Hepatic stellate cell (primary cell): ENCODE data around the gene ALKBH4.
"Not testable (repeated sequence)": the region's sequence is repeated elsewhere in the genome, so short reads cannot be mapped to it uniquely, and the experiment has no call there.

ENCODE experiments used
- DNase-seq: peaks from one replicate; pipeline ENCODE4 v3.0.0; 2011; ENCODE audit warnings: low spot score

ALKBH4 gene

DNA sequence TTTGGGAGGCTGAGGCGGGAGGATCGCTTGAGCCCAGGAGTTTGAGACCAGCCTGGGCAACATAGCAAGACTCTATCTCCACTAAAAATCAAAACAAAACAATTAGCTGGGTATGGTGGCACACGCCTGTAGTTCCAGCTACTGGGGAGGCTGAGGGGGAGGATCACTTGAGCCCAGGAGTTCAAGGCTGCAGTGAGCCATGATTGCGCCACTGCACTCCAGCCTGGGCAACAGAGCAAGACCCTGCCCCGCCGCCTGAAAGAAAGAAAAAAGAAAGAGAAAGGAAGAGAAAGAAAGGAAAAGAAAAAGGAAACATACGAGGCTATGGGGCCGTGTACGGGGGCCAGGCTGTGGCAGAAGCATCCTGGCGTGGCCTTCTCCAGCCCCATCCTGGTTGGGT is 9.7 kb downstream of the ALKBH4 start:
- DNase-seq: not testable (repeated sequence)

GRCh38 chr7:102454468-102454867 is 10.2 kb downstream of the ALKBH4 start:
- DNase-seq: no peak

DNA sequence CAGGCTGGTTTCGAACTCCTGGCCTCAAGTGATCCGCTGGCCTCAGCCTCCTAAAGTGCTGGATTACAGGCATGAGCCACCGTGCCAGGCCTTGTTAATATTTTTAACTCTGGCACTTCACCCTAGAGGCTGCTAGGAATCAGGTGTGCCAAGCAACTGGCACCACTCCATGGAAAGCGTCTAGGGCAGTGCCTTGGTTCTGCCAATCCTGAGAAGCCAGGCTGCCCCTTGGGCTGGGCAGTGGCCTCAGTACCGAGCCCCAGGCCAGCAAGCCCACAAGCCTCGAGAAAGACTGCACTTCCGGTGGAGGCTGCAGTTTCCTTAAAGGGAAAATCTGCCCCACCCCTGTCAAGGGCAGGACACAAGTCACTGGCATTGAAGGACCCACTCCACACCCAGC is 11.3 kb downstream of the ALKBH4 start:
- no peak for DNase-seq

GRCh38 chr7:102452451-102452850 is 12.2 kb downstream of the ALKBH4 start:
- no peak for DNase-seq

DNA sequence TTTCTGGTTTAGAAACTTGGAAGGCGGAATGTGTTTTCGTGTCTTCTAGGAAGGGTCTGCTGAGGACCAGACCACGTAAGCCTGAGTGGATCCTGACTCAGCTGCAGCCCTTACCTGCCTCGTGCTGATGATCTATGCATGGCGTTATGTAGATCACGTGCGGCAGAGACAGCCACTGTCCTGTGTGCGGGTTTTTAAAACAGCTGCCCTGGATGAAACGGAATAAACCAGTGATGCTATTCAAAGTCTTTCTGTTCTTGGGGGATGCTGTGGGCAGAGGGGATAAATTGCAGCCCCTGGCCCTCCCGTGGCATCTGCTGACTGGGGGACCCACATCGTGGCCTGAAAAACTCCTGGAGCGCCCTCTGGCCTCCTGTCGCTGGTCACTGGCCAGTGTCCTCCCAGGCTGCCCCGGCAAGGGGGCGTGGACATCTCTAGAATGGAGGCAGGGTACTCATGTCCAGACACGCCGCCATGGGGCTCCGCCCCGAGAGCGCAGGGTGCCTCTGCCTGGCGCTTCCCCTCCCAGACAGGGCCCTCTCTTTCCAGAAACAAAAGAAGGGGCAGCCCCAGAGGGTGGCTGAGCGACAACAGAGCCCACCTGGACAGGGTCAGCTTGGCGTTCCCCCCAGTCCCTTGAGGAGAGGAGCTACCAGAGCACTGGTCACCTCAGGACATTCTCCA is 13.2 kb downstream of the ALKBH4 start:
- DNase-seq: no peak

GRCh38 chr7:102450242-102450641 is 14.4 kb downstream of the ALKBH4 start:
- DNase-seq: no peak

GRCh38 chr7:102449136-102449535 is 15.5 kb downstream of the ALKBH4 start:
- DNase-seq: no peak

GRCh38 chr7:102447311-102447710 is 17.4 kb downstream of the ALKBH4 start:
- DNase-seq: no peak

DNA sequence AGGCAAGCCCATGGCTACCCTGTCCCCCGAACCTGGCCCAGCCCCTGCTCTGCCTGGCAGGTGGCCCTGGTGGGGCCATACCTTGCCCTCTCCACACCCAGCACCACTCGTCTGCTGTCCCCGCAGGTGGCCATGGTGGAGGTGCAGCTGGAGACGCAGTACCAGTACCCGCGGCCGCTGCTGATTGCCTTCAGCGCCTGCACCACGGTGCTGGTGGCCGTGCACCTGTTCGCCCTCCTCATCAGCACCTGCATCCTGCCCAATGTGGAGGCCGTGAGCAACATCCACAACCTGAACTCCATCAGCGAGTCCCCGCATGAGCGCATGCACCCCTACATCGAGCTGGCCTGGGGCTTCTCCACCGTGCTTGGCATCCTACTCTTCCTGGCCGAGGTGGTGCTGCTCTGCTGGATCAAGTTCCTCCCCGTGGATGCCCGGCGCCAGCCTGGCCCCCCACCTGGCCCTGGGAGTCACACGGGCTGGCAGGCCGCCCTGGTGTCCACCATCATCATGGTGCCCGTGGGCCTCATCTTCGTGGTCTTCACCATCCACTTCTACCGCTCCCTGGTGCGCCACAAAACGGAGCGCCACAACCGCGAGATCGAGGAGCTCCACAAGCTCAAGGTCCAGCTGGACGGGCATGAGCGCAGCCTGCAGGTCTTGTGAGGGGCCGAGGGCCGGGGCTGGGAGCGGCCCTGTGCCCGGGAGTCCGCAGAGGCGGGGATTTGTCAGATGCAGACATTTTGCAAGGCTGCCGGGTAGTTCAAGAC is 18.1 kb downstream of the ALKBH4 start:
- DNase-seq: no peak

- no peak for DNase-seq
Observed at GRCh38 chr7:102445674-102446071, 19.0 kb downstream of the ALKBH4 start.

DNA sequence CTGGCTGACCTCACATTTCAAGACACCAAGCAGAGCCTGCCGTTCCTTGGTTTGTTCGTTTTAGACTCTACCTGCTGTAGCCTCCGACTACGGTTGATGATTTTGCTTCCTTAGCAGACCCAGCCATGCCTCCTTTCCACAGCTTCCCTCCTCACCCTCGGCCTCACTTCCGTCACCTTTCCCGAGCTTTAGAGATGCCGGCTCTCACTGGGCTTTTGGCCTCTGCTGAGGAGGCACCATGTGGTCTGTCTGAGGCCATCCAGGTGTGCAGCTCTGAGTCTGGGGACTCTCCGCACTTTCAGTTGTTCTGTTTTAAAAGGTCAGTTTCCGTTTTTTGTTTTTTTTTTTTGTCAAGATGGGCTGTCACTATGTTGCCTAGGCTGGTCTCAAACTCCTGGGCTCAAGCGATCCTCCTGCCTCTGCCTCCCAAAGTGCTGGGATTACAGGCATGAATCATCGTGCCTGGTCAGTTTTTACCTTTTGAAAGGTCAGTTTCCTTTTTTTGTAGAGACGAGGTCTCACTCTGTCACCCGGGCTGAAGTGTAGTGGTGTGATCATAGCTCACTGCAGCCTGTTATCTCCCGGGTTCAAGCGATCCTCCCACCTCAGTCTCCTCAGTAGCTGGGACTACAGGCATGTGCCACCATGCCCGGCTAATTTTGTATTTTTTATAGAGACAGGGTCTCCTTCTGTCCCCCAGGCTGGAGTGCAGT is 19.5 kb downstream of the ALKBH4 start:
- no peak for DNase-seq

- peak; percentile 90 for DNase-seq
Observed at GRCh38 chr7:102439963-102440795, 24.5 kb downstream of the ALKBH4 start.

DNA sequence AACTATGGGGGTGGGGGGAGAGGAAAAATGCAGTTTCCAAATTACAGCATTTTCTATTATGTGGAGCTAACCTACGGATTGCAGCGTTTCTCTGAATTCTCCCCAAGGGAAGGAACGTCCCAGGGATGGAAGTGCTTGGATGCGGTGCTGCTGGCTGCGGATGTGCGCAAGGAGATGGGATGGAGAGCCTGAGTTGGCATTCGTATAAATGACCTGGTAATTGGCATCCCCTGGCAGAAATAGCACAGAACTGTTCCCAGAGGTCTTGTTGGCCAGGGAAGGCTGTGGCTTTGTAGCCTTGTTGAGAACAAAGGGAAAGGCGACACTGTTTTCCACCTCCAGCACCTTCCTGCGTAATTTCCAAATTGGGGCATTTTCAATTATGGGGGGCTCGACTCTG is 28.5 kb downstream of the ALKBH4 start:
- no peak for DNase-seq

- no peak for DNase-seq
Observed at GRCh38 chr7:102434039-102434486, 30.6 kb downstream of the ALKBH4 start.

- DNase-seq: peak; percentile 89
Observed at GRCh38 chr7:102433219-102434038, 31.2 kb downstream of the ALKBH4 start, which contains the start of gene ORAI2. Gene ORAI2 (plus strand): TSS chr7:102433575. CDS start chr7:102438957, 5,382 bp downstream.

- no peak for DNase-seq
Observed at GRCh38 chr7:102432442-102433218, 32.0 kb downstream of the ALKBH4 start.

DNA sequence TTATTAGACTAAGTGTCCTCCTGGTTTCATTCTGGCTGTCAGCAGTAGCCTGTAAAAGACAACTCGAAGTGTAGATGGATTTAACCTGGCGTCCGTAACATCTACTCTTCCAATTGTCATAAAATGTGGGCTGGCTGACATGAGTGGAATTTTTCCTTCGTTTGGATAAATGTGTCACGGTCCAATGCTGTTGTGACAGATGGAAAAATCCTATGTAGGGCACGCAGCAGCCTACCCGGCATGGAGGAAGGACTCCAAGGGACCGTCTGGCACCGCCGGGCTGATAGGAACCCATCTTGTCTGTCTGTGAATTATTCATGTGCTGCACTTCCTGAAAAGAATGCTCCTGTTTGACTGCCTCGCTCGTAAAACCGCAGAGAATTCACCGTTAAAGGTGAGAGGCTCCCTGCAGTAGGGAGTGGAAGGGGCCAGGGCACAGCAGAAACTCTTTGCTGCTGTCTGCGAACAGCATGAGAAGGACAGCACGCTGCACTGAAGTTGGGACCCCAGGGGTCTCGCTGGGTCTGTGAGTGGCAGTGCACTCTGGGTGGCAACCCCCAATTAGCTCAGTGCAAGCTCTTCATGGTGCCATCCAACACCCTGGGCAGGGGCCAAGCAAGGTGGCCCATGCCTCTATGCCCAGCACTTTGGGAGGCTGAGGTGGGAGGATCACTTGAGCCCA is 32.9 kb downstream of the ALKBH4 start:
- DNase-seq: no peak

DNA sequence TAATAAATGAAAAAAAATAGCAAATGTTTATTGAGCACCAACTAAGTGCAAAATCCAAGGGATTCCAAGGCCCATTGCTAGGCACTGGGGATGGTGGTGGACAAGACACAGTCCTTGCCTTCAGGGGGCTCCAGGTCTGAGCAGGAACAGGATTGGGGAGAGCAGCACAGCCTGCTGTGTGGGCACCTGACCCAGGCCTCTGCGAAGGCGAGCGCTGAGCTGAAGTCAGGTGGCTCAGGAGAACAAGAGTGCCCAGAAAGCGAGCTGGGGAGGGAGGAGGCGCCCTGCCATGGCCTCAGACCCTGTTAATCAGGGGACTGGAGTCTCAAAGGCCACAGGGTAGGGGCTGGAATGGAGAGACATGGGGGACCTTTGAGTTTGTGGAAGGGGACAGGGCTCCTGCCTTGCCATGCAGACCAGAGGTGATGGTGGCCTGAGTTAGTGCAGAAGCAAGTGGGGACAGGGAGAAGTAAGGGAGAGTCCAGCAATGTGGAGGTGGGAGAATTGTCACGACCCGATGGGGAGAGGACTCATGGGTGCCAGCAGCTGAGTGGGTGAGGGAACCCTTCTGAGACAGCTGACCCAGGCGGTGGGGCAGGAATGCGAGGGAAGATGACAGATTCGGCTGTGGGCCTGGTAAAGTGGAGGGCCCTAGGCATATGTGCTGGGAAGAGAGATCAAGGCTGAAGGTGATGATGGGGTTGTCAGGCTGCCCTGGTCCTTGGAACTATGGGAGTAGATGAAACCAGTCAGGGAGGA is 35.3 kb downstream of the ALKBH4 start:
- DNase-seq: no peak

GRCh38 chr7:102427019-102427405 is 37.7 kb downstream of the ALKBH4 start:
- DNase-seq: no peak
